T-helper 9 cell (primary cell): ENCODE results near the gene UGT1A9.

Experiments used
- DNase-seq: peaks from one replicate; pipeline ENCODE4 v3.0.0-alpha.2; 2020

UGT1A9 gene

GRCh38 chr2:233800208-233800607 is 128.5 kb downstream of the UGT1A9 start:
- DNase-seq, result no peak

GRCh38 chr2:233801357-233802131 is 129.8 kb downstream of the UGT1A9 start:
- no peak for DNase-seq

GRCh38 chr2:233802132-233802815 is 130.6 kb downstream of the UGT1A9 start:
- DNase-seq, result no peak

- DNase-seq, result no peak
Observed at GRCh38 chr2:233803292-233803911, 131.7 kb downstream of the UGT1A9 start.

GRCh38 chr2:233803994-233804393 is 132.3 kb downstream of the UGT1A9 start:
- no peak for DNase-seq

- no peak for DNase-seq
Observed at GRCh38 chr2:233807215-233807865, 135.6 kb downstream of the UGT1A9 start.

- no peak for DNase-seq
Observed at GRCh38 chr2:233807966-233808935, 136.6 kb downstream of the UGT1A9 start.

GRCh38 chr2:233810385-233810784 is 138.7 kb downstream of the UGT1A9 start:
- no peak for DNase-seq

- DNase-seq, result no peak
Observed at GRCh38 chr2:233811087-233811486, 139.4 kb downstream of the UGT1A9 start.

- DNase-seq, result no peak
Observed at GRCh38 chr2:233811732-233812131, 140.0 kb downstream of the UGT1A9 start.

- DNase-seq, result no peak
Observed at GRCh38 chr2:233813236-233814055, 141.7 kb downstream of the UGT1A9 start.

- no peak for DNase-seq
Observed at GRCh38 chr2:233814056-233814835, 142.5 kb downstream of the UGT1A9 start.

GRCh38 chr2:233815861-233816260 is 144.2 kb downstream of the UGT1A9 start:
- no peak for DNase-seq

- DNase-seq, result no peak
Observed at GRCh38 chr2:233816334-233816733, 144.6 kb downstream of the UGT1A9 start.

GRCh38 chr2:233816771-233817170 is 145.1 kb downstream of the UGT1A9 start:
- no peak for DNase-seq

GRCh38 chr2:233817361-233817911 is 145.7 kb downstream of the UGT1A9 start:
- no peak for DNase-seq

- DNase-seq, result no peak
Observed at GRCh38 chr2:233817995-233818638, 146.4 kb downstream of the UGT1A9 start.

- no peak for DNase-seq
Observed at GRCh38 chr2:233818639-233819621, 147.2 kb downstream of the UGT1A9 start.
